Measurements from ENCODE around the gene HCRTR1.

Gene HCRTR1

GRCh38 chr1:31600641-31601040 lies 16.8 kb upstream of the HCRTR1 start:
- DNase-seq, result no peak

- DNase-seq, result no peak
Measured at GRCh38 chr1:31602081-31602480, 15.4 kb upstream of the HCRTR1 start.

GRCh38 chr1:31605908-31606427 lies 11.5 kb upstream of the HCRTR1 start:
- no peak for DNase-seq

- DNase-seq, result no peak
Measured at GRCh38 chr1:31607360-31607759, 10.1 kb upstream of the HCRTR1 start.

GRCh38 chr1:31609514-31610118 lies 7.9 kb upstream of the HCRTR1 start:
- no peak for DNase-seq

GRCh38 chr1:31614414-31615005 lies 3.0 kb upstream of the HCRTR1 start:
- no peak for DNase-seq

- no peak for DNase-seq
Measured at GRCh38 chr1:31615414-31615813, 2.1 kb upstream of the HCRTR1 start.

- DNase-seq, result no peak
Measured at GRCh38 chr1:31615939-31616338, 1.6 kb upstream of the HCRTR1 start.

GRCh38 chr1:31617916-31618746 lies 642 bp downstream of the HCRTR1 start:
- DNase-seq, result peak; percentile 68

- DNase-seq, result no peak
Measured at GRCh38 chr1:31618916-31619846, 1.7 kb downstream of the HCRTR1 start.

GRCh38 chr1:31620631-31621497 lies 3.4 kb downstream of the HCRTR1 start:
- no peak for DNase-seq

GRCh38 chr1:31621498-31621820 lies 4.0 kb downstream of the HCRTR1 start:
- DNase-seq, result no peak

GRCh38 chr1:31621847-31622730 lies 4.6 kb downstream of the HCRTR1 start:
- no peak for DNase-seq

GRCh38 chr1:31623365-31623764 lies 5.9 kb downstream of the HCRTR1 start:
- no peak for DNase-seq

- DNase-seq, result no peak
Measured at GRCh38 chr1:31624309-31624708, 6.8 kb downstream of the HCRTR1 start.

GRCh38 chr1:31624731-31625514 lies 7.4 kb downstream of the HCRTR1 start:
- no peak for DNase-seq

- DNase-seq, result no peak
Measured at GRCh38 chr1:31625561-31626222, 8.2 kb downstream of the HCRTR1 start.

GRCh38 chr1:31626223-31627207 lies 9.0 kb downstream of the HCRTR1 start:
- no peak for DNase-seq

Measured in right hindlimb (tissue), 1 donor.